ENCODE data around the gene KRT74. TPM values are rescaled to one million over a fixed set of nuclear protein-coding genes. Genes with fewer than 3 reads are reported as not detected.

The KRT74 gene
- total and polyA plus RNA-seq, 2 of the 13 experiments (the other 11 are each of a cell fraction or from before 2014, with no cell fraction given), result not detected

DNA sequence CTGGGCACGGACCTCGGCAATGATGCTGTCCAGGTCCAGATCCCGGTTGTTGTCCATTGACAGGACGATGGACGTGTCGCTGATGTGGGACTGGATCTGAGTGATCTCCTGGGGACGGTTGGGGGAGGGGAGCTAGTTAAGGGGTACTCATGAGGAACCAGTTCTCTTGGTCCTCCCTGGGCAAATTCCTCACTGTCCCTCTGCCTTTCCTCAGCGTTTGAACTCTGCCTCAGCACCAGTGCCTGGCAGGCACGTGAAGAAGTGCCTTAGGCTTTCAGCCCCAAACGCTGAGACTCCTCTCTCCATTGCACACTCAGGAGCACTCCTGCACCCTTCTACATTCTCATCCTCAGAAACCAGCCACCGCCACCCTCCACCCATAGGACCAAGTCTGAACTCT, 17.9 kb upstream of the KRT74 start (continued):
- TF ChIP-seq, protein P1, sequence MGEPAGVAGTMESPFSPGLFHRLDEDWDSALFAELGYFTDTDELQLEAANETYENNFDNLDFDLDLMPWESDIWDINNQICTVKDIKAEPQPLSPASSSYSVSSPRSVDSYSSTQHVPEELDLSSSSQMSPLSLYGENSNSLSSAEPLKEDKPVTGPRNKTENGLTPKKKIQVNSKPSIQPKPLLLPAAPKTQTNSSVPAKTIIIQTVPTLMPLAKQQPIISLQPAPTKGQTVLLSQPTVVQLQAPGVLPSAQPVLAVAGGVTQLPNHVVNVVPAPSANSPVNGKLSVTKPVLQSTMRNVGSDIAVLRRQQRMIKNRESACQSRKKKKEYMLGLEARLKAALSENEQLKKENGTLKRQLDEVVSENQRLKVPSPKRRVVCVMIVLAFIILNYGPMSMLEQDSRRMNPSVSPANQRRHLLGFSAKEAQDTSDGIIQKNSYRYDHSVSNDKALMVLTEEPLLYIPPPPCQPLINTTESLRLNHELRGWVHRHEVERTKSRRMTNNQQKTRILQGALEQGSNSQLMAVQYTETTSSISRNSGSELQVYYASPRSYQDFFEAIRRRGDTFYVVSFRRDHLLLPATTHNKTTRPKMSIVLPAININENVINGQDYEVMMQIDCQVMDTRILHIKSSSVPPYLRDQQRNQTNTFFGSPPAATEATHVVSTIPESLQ (CRISPR knock-in tag; conservative IDR thresholded peaks at IDR 0.05), result no peak
- TF ChIP-seq FOXJ3 (CRISPR knock-in tag; IDR thresholded peaks at IDR 0.05; ENCODE audit: borderline replicate concordance) (no peak), SRSF4 (IDR thresholded peaks at IDR 0.05; ENCODE audit: low read depth, low read length, poor library complexity, severe bottlenecking) (no peak), ZNF350 (CRISPR knock-in tag; IDR thresholded peaks at IDR 0.05; ENCODE audit: borderline replicate concordance, low read depth) (no peak), RELA (CRISPR knock-in tag; IDR thresholded peaks at IDR 0.05) (no peak), NR1H2 (CRISPR knock-in tag; IDR thresholded peaks at IDR 0.05; ENCODE audit: borderline replicate concordance, low read depth) (no peak), ZKSCAN1 (IDR thresholded peaks at IDR 0.05; ENCODE audit: low read length) (no peak), RBM22 (optimal IDR thresholded peaks at IDR 0.05; ENCODE audit: low read length) (no peak)
- TF ChIP-seq, protein P2, sequence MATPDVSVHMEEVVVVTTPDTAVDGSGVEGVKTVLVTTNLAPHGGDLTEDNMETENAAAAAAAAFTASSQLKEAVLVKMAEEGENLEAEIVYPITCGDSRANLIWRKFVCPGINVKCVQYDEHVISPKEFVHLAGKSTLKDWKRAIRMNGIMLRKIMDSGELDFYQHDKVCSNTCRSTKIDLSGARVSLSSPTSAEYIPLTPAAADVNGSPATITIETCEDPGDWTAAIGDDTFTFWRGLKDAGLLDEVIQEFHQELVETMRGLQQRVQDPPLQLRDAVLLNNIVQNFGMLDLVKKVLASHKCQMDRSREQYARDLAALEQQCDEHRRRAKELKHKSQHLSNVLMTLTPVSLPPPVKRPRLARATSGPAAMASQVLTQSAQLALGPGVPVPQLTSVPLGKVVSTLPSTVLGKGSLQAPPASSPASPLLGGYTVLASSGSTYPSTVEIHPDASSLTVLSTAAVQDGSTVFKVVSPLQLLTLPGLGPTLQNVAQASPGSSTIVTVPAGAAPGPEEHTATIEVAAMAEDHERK (CRISPR knock-in tag; IDR thresholded peaks at IDR 0.05; ENCODE audit: low read depth), result no peak

DNA sequence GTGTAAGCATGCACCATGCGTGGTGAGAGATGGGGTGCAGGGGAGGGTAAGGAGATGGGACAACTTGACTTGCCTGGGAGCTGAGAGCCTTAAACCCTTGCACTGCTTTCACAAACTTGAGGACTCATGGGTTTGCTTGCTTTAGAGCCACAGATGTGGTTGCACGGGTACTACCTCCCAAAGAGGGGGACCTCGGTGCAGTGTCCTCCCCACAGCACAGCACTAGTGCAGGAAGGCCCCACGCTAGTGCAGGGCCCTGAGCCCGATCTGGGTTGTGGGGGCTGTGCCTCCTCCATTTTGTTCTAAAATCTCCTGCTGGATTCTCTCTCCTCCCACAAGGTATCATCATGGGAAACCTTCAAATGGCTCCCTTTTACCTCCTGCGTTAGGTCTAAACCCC, 16.4 kb upstream of the KRT74 start:
- ChIA-PET CTCF (ENCODE audit: low intra/inter-chr PET ratio, low total read pairs) (no interaction called here), POLR2A (no interaction called here)
- in situ Hi-C loops (cut with HindIII; ENCODE audit: extremely low pct_ligation_motif_present, low pct_unique_long_range_greater_than_20kb) (no loop called here), intact Hi-C loops (cut with micrococcal nuclease; ENCODE audit: unreplicated experiment) (no loop called here)
- Histone ChIP-seq H3K27ac (ENCODE audit: extremely low read length, insufficient read depth, low read length) (no peak overlapping the region), H3K4me1 (ENCODE audit: insufficient read depth, low read length) (no peaks in the 10 kb centered on the region), H4K20me1 (ENCODE audit: insufficient read depth, low read length) (no peaks in the 10 kb centered on the region), H3K9me3 (ENCODE audit: low read length) (no peaks in the 10 kb centered on the region), H2AFZ (ENCODE audit: low read length) (no peak overlapping the region), H3K36me3 (replicated peaks in 1 of 2; ENCODE audit: control insufficient read depth in 1 of 2, insufficient read depth in 2 of 2, low read length in 2 of 2) (no peaks in the 10 kb centered on the region), H3K4me3 (replicated peaks in 1 of 3; ENCODE audit: insufficient read depth in 1 of 3, low read depth in 2 of 3, low read length in 3 of 3) (no peak overlapping the region), H3K4me2 (ENCODE audit: low read depth, low read length) (no peak overlapping the region), H3K79me2 (ENCODE audit: insufficient read depth, low read length) (no peaks in the 10 kb centered on the region), H3K9ac (ENCODE audit: insufficient read depth, low read depth, low read length) (no peak overlapping the region), H3K27me3 (ENCODE audit: control insufficient read depth in 1 of 2, insufficient read depth in 2 of 2, low read length in 2 of 2) (peaks cover 5 to 18% of the 10 kb centered on the region in 2 experiments; a peak in 3 of 5 replicates)
- no TSS peak for BruUV-seq (replicated peaks)
- FAIRE-seq, result no peak
- no peak for DNase-seq (ENCODE audit: low spot score)
- 12% methylated on average over 5 of the region's 6 CpGs for WGBS (ENCODE audit: low lambda C conversion rate)
- no peak for ATAC-seq
- TF ChIP-seq PHF8 (CRISPR knock-in tag; IDR thresholded peaks at IDR 0.05), result no peak

Data from HepG2 (cell line).